ENCODE data around the gene ASTL.
"Not testable (repeated sequence)": the region's sequence is repeated elsewhere in the genome, so short reads cannot be mapped to it uniquely, and the experiment has no call there.

Gene ASTL

GRCh38 chr2:96138179-96139145 is at the start of gene ASTL:
TSS of gene ASTL (minus strand) at chr2:96138502. CDS start at chr2:96138436, 66 bp downstream.
- peak; percentile 45 for DNase-seq (ENCODE audit: low spot score)

DNA sequence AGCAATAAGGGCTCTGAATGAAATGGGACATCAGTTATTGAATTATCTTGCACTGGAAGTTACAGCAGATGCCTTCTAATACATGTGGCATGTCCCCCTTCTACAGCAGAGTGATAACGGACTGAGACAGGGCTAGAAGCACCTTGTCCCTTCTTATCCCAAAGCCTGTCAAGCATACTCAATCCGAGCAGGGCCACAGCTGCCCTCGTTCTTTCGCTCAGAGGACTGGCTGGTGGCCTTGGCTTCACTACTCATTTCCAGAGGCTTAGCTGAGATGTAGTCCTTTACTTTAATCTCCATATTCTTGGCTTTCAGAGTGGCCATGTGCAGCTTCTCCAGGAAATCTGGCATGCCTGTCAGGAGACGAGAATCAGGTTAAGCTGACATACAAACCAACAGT is 48.3 kb upstream of the ASTL start:
- no peak for DNase-seq (ENCODE audit: low spot score)

GRCh38 chr2:96185516-96185915 is 47.2 kb upstream of the ASTL start:
- DNase-seq (ENCODE audit: low spot score): no peak

DNA sequence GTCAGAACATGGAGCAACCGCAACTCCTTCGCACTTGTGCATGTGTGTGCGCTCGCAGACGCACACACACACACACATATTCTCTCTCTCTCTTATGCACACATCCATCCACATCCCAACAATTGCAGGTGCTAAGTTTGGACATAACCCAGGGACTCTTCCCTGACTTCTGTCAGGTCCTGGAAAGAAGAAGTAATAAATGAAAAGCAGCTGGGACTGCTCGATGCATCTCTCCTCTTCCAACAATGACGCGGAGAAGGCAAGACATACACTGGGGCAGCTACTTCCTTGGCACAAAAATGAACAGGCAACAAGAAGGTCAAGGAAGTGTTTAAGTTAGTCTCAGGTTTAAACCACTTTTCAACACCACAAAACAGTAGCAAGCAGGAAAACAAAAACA is 46.7 kb upstream of the ASTL start:
- no peak for DNase-seq (ENCODE audit: low spot score)

DNA sequence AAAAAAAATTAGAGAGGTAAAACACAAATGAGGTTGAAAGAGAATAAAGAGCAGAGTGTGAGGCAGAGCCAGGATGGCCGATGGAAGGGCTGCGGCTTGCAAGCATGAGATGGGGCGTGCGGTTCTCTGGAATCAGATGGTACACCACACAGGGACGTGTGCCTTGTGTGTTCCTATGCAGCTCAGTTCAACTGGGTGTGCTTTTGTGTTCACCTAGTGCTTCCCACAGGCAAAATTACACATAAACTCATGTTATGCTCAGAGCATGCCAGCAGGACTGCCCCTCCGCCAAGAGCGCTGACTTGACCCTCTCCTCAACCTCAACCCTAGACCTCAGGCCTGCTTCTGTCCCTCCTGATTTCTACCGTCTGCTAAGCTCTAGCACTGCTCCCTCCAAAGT is 45.9 kb upstream of the ASTL start:
- no peak for DNase-seq (ENCODE audit: low spot score)

GRCh38 chr2:96181529-96181928 is 43.2 kb upstream of the ASTL start:
- no peak for DNase-seq (ENCODE audit: low spot score)

- no peak for DNase-seq (ENCODE audit: low spot score)
These were observed 42.2 kb upstream of the ASTL start for GRCh38 chr2:96180521-96180920.

DNA sequence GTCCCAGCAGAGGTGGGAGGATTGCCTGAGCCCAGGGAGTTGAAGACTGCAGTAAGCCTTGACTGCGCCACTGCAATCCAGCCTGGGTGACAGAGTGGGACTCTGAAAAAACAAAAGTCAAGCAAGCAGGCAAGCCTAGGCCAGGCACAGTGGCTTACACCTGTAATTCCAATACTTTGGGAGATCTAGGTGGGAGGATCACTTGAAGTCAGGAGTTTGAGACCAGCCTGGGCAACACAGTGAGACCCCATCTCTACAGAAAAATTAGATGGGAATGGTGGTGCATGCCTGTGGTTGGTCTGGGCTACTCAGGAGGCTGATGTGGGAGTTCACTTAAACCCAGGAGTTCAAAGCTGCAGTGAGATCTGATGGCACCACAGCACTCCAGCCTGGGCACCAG is 41.7 kb upstream of the ASTL start:
- DNase-seq (ENCODE audit: low spot score): no peak

DNA sequence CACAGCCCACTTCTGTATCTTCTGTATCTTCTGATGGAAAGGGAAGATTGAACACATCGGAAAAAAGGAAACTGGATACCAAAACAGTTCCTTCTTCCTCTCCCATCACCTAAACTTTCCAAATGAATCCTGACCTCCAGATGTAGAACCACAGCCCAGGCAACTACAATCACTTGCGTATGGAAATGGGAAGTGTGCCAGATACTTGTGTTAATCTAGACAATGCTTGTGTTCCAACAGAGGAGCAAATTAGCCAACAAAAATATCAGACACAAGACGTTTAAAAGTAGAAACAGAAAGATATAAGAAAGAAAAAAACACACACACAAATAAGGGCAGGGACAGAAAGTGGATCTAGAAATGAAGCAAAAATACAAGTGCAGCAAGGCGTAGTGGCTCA is 38.4 kb upstream of the ASTL start:
- no peak for DNase-seq (ENCODE audit: low spot score)

DNA sequence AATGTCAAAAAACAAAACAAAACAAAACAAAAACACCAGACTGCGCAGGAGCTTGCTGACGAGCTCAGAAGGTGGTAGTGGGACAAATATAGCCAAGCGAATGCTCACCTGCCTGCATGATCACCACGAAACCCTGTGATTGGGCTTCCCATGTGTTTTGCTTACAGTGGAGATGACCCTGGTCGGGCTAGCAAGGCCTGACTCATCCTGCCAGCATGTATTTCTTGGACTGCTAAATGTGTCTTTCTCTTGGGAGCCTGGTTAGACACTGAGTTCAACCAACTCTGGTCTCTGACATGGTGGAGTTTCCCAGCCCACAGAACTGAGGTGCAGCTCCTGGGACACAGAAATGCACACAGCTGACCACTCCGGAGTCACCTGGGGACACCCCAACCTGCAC is 37.6 kb upstream of the ASTL start:
- DNase-seq (ENCODE audit: low spot score): no peak

- DNase-seq (ENCODE audit: low spot score): peak; percentile 89
These were observed 36.2 kb upstream of the ASTL start for GRCh38 chr2:96174251-96175144.

DNA sequence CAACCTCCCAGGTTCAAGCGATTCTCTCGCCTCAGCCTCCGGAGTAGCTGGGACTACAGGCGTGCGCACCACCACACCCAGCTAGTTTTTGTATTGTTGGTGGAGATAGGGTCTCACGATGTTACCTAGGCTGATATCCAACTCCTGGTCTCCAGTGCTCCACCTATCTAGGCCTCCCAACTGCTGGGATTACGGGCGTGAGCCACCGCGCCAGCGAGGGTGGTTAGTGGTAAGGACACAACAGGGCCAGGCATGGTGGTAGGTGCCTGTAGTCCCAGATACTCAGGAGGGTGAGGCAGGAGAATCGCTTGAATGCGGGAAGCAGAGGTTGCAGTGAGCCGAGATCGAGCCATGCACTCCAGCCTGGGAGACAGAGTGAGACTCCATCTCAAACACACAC is 33.5 kb upstream of the ASTL start:
- no peak for DNase-seq (ENCODE audit: low spot score)

- no peak for DNase-seq (ENCODE audit: low spot score)
These were observed 32.3 kb upstream of the ASTL start for GRCh38 chr2:96170626-96171025.

- DNase-seq (ENCODE audit: low spot score): no peak
These were observed 31.7 kb upstream of the ASTL start for GRCh38 chr2:96169868-96170507.

DNA sequence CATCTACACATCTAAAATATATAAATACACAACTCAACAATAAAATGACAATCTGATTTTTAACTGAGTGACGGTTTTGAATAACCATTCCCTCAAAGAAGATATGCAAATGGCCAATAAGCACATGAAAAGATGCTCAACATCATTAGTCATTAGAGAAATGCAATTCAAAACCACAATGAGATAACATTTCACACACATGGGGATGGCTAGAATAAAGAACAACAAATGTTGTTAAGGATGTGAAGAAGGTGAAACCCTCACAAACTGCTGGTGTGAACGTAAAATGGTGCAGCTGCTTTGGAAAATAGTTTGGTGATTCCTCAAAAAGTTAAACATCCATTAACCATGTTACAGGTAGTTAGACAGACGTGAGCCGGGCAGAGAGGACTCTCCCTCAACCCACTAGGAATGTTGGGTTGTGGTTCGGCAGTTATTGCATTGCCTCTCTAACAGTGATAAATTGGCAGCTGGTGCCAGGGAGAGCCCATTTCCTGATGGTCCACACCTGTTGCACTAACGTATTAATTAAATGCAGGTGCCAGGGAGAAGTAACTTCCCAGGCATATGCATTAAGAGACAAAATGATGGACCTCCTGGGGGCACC is 29.2 kb upstream of the ASTL start:
- no peak for DNase-seq (ENCODE audit: low spot score)

GRCh38 chr2:96164459-96165184 is 26.3 kb upstream of the ASTL start:
- peak; percentile 83 for DNase-seq (ENCODE audit: low spot score)

GRCh38 chr2:96163768-96164429 is 25.6 kb upstream of the ASTL start:
- no peak for DNase-seq (ENCODE audit: low spot score)

DNA sequence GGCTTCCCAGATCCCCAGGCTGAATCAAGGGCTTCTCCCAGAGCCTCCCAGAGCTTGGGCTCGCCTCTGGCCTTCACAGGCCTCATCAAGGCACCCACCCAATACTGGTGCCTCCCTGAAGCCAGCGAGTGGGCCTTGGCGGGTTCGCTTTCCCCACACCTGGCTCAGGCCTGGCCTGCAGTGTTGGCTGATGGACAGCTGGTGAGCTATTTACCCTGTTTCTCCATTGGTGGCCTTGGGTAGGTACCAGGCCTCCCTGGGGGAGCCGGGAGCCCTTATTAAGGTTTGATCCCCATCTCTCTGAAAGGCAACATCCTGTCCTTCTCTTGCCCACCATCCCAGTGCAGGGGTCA is 25.1 kb upstream of the ASTL start:
- no peak for DNase-seq (ENCODE audit: low spot score)

DNA sequence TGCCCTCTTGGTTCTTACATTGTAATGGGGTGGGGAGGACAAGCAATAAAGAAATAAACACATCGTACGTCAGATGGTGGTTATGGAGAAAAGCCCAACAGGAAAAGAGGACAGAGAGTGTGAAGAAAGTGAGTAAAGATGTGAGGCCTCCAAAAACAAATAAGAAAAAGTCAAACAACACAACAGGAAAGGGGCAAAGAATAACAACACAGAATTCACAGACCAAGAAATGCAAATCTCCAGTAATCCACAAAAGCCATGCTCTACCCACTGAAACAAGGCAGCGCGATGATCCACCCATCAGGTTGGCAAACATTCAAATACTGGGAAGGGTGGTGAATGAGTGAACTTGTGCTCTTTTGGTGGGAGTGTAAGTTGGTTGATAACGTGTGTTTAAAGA is 23.6 kb upstream of the ASTL start:
- DNase-seq (ENCODE audit: low spot score): no peak

DNA sequence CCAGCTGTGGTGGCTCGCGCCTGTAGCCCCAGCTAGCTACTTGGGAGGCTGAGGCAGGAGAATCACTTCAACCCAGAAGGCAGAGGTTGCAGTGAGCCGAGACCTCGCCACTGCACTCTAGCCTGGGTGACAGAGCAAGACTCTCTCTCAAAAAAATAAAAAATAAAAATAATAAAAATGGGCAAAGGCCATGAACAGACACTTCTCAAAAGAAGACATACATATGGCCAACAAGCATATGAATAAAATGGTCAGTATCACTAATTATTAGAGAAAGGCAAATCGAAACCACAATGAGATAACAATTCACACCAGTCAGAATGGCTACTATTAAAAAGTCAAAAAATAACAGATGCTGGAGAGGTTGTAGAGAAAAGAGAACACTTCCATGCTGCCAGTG is 22.1 kb upstream of the ASTL start:
- DNase-seq (ENCODE audit: low spot score): not testable (repeated sequence)
